Mammary epithelial cell (primary cell): ENCODE data around the gene PRKCH.

Experiments used
- CTCF ChIP-seq, 2 donors: IDR thresholded peaks in 1 of 2; conservative IDR thresholded peaks in 1 of 2; 2 replicates each; pipeline ENCODE4 v1.5.1; 2011 to 2012; ENCODE audit warnings: inconsistent platforms in 2 of 2, low read length in 2 of 2, mild to moderate bottlenecking in 2 of 2, control low read depth in 1 of 2, low read depth in 1 of 2; ENCODE audit not compliant: insufficient read depth in 1 of 2; ENCODE audit errors: extremely low read depth in 1 of 2
- EZH2 ChIP-seq: IDR thresholded peaks from 2 replicates; pipeline ENCODE4 v1.6.1; 2012; ENCODE audit warnings: low read length, inconsistent platforms, borderline replicate concordance

- TF ChIP-seq CTCF (conservative IDR thresholded peaks at IDR 0.05 in 1 of 2, IDR thresholded peaks at IDR 0.05 in 1 of 2; ENCODE audit: extremely low read depth in 1 of 2, insufficient read depth in 1 of 2, low read depth in 1 of 2, low read length in 2 of 2) (no peak), EZH2 (no peak)
Measured at GRCh38 chr14:61454545-61454944, 133.2 kb downstream of the PRKCH start.
